ENCODE results near the gene PRPH2. TPM values are rescaled to one million over a fixed set of nuclear protein-coding genes. Genes with fewer than 3 reads are reported as not detected.

PRPH2 gene
- total and polyA plus RNA-seq, 10 of the 15 experiments (the other 5 are each of a cell fraction or from before 2014, with no cell fraction given) = 0.08 TPM; not detected in 9

GRCh38 chr6:42748203-42748898 lies 26.0 kb upstream of the PRPH2 start:
- DNase-seq (ENCODE audit: low read depth, low spot score) (no peak), FAIRE-seq (peak; percentile 31), ATAC-seq (no peak)
- Histone ChIP-seq H3K27me3 (replicated peaks in 1 of 2; ENCODE audit: control insufficient read depth in 2 of 2, insufficient read depth in 2 of 2, low read length in 1 of 2) (no peaks in the 10 kb centered on the region), H3K4me3 (peak overlapping the region; percentile 100; the same call in 1 of the 2 replicates), H3K79me2 (ENCODE audit: control insufficient read depth, insufficient read depth, low read length) (peaks cover 46% of the 10 kb centered on the region), H3K4me1 (ENCODE audit: control insufficient read depth, insufficient read depth, low read length) (peaks cover 10% of the 10 kb centered on the region), H4K20me1 (ENCODE audit: control insufficient read depth, insufficient read depth) (no peaks in the 10 kb centered on the region), H3K27ac (ENCODE audit: control insufficient read depth, insufficient read depth) (peak overlapping the region; percentile 15; the same call in 1 of the 2 replicates), H3K4me2 (ENCODE audit: control insufficient read depth, insufficient read depth) (peak overlapping the region; percentile 77), H3K9me3 (replicated peaks; ENCODE audit: control insufficient read depth, insufficient read depth, low read length) (no peaks in the 10 kb centered on the region), H3K36me3 (ENCODE audit: control insufficient read depth in 2 of 2, insufficient read depth in 2 of 2, low read length in 1 of 2) (no peaks in the 10 kb centered on the region), H2AFZ (ENCODE audit: control insufficient read depth, low read depth, low read length) (no peak overlapping the region; the same call in 1 of the 2 replicates), H3K9ac (ENCODE audit: control insufficient read depth, insufficient read depth, low read length) (peak overlapping the region; percentile 92; the same call in 1 of the 2 replicates)
- POLR2A ChIA-PET = interaction anchor here (0.5 to 8.4 kb wide), 19 partner anchors 14 to 755 kb away, joined by 3 to 140 read pairs (median 5); partner anchors contain the start of genes BICRAL and CNPY3
- RAD21 ChIA-PET (ENCODE audit: unreplicated experiment) = interaction anchor here (0.6 to 7.0 kb wide), 16 partner anchors 11 to 478 kb away, joined by 3 to 227 read pairs (median 4); partner anchors contain the start of genes BICRAL and RPL7L1
- intact Hi-C loops (cut with micrococcal nuclease; ENCODE audit: unreplicated experiment) (no loop called here), in situ Hi-C loops (cut with MboI) (no loop called here)
- TF ChIP-seq ZBTB40 (IDR thresholded peaks at IDR 0.05; ENCODE audit: borderline replicate concordance) (no peak), POLR2AphosphoS5 (IDR thresholded peaks at IDR 0.05; ENCODE audit: low read length) (0 out of 2 replicates have a peak, but pooled peaks have one; percentile 23)
- BruUV-seq (replicated peaks) = no TSS peak
- SMC1A ChIA-PET (ENCODE audit: uncharacterized antibody, unreplicated experiment) = interaction anchor here (0.6 to 6.6 kb wide), 24 partner anchors 14 to 1228 kb away, joined by 3 to 92 read pairs (median 4); partner anchors contain the start of gene RPL7L1
- CTCF ChIA-PET = interaction anchor here (0.5 to 3.0 kb wide), 11 partner anchors 9 to 224 kb away, joined by 3 to 25 read pairs (median 3); no protein-coding TSS in a partner anchor
- WGBS (ENCODE audit: insufficient coverage, insufficient replicate concordance, low lambda C conversion rate, missing lambda C conversion rate) = 44% methylated on average over 8 of the region's 8 CpGs

All from GM12878 (cell line).